GM21515 (cell line): ENCODE measurements around the gene AAGAB.
"Not testable (repeated sequence)": the region's sequence is repeated elsewhere in the genome, so short reads cannot be mapped to it uniquely, and the experiment has no call there.

ENCODE experiments used
- ATAC-seq: cut with Tn5 transposase; IDR thresholded peaks from one replicate; pipeline ENCODE4 v1.9.1; 2021; ENCODE audit not compliant: unreplicated experiment

The AAGAB gene

GRCh38 chr15:67253549-67254237 is 768 bp downstream of the AAGAB start:
- ATAC-seq: no peak

GRCh38 chr15:67253101-67253500 is 1.4 kb downstream of the AAGAB start:
- no peak for ATAC-seq

GRCh38 chr15:67251318-67251717 is 3.1 kb downstream of the AAGAB start:
- ATAC-seq: no peak

- no peak for ATAC-seq
Measured at GRCh38 chr15:67249830-67250229, 4.6 kb downstream of the AAGAB start.

GRCh38 chr15:67248011-67248505 is 6.4 kb downstream of the AAGAB start:
- ATAC-seq: no peak

GRCh38 chr15:67246606-67247005 is 7.9 kb downstream of the AAGAB start:
- not testable (repeated sequence) for ATAC-seq

- ATAC-seq: no peak
Measured at GRCh38 chr15:67244971-67245478, 9.4 kb downstream of the AAGAB start.

- ATAC-seq: no peak
Measured at GRCh38 chr15:67242708-67243111, 11.8 kb downstream of the AAGAB start.

- peak; percentile 74 for ATAC-seq
Measured at GRCh38 chr15:67241132-67241855, 13.2 kb downstream of the AAGAB start.

GRCh38 chr15:67240235-67241131 is 14.0 kb downstream of the AAGAB start:
- ATAC-seq: peak; percentile 5

- no peak for ATAC-seq
Measured at GRCh38 chr15:67232591-67232990, 21.9 kb downstream of the AAGAB start.

GRCh38 chr15:67230504-67230903 is 24.0 kb downstream of the AAGAB start:
- ATAC-seq: no peak

GRCh38 chr15:67228286-67228685 is 26.2 kb downstream of the AAGAB start:
- no peak for ATAC-seq

- no peak for ATAC-seq
Measured at GRCh38 chr15:67227846-67228245, 26.6 kb downstream of the AAGAB start.

GRCh38 chr15:67227431-67227830 is 27.0 kb downstream of the AAGAB start:
- no peak for ATAC-seq

GRCh38 chr15:67225336-67225735 is 29.1 kb downstream of the AAGAB start:
- ATAC-seq: no peak

GRCh38 chr15:67224889-67225288 is 29.6 kb downstream of the AAGAB start:
- ATAC-seq: no peak

GRCh38 chr15:67219288-67219687 is 35.2 kb downstream of the AAGAB start:
- no peak for ATAC-seq

GRCh38 chr15:67218428-67218827 is 36.0 kb downstream of the AAGAB start:
- ATAC-seq: no peak

GRCh38 chr15:67216859-67217258 is 37.6 kb downstream of the AAGAB start:
- no peak for ATAC-seq

GRCh38 chr15:67215102-67215501 is 39.4 kb downstream of the AAGAB start:
- no peak for ATAC-seq
